Measurements from ENCODE around the gene ARVCF.

GRCh38 chr22:19976671-19977070 lies 40.0 kb downstream of the ARVCF start:
- no peak for TF ChIP-seq POLR2AphosphoS5 (IDR thresholded peaks at IDR 0.05; ENCODE audit: low read depth, low read length)
- no peak for TF ChIP-seq CTCF (IDR thresholded peaks at IDR 0.05)
- TF ChIP-seq, protein P1, sequence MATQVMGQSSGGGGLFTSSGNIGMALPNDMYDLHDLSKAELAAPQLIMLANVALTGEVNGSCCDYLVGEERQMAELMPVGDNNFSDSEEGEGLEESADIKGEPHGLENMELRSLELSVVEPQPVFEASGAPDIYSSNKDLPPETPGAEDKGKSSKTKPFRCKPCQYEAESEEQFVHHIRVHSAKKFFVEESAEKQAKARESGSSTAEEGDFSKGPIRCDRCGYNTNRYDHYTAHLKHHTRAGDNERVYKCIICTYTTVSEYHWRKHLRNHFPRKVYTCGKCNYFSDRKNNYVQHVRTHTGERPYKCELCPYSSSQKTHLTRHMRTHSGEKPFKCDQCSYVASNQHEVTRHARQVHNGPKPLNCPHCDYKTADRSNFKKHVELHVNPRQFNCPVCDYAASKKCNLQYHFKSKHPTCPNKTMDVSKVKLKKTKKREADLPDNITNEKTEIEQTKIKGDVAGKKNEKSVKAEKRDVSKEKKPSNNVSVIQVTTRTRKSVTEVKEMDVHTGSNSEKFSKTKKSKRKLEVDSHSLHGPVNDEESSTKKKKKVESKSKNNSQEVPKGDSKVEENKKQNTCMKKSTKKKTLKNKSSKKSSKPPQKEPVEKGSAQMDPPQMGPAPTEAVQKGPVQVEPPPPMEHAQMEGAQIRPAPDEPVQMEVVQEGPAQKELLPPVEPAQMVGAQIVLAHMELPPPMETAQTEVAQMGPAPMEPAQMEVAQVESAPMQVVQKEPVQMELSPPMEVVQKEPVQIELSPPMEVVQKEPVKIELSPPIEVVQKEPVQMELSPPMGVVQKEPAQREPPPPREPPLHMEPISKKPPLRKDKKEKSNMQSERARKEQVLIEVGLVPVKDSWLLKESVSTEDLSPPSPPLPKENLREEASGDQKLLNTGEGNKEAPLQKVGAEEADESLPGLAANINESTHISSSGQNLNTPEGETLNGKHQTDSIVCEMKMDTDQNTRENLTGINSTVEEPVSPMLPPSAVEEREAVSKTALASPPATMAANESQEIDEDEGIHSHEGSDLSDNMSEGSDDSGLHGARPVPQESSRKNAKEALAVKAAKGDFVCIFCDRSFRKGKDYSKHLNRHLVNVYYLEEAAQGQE (IDR thresholded peaks at IDR 0.05; ENCODE audit: insufficient read depth in 1 of 2, low read depth in 2 of 2, low read length in 1 of 2), result no peak
- no peak for TF ChIP-seq TCF7L2 (IDR thresholded peaks at IDR 0.05; ENCODE audit: low read depth, low read length)
- no peak for TF ChIP-seq SIN3A (IDR thresholded peaks at IDR 0.05; ENCODE audit: borderline replicate concordance, insufficient read depth, low read depth, low read length)

Data from Panc1 (cell line).